H1 (cell line): ENCODE measurements around the gene PLA2R1. TPM values are rescaled to one million over a fixed set of nuclear protein-coding genes. Genes with fewer than 3 reads are reported as not detected.

ENCODE experiments used
- CTCF ChIA-PET: fragments of 300-600 bp; sonication (Branson Sonifier 250); formaldehyde crosslinking; loops from one replicate; lab custom pipeline; 2021; ENCODE audit not compliant: partially characterized antibody; lab: Charles Lee
- POLR2A ChIA-PET: fragments of 300-600 bp; sonication (Branson Sonifier 250); formaldehyde crosslinking; loops from one replicate; lab custom pipeline; 2021; ENCODE audit warnings: inconsistent platforms; ENCODE audit not compliant: partially characterized antibody; lab: Charles Lee
- DNase-seq, 2 experiments: peaks; one replicate each; pipeline versions ENCODE4 v3.0.0 to v3.0.0-alpha.2; 2010 to 2022; ENCODE audit warnings: low spot score in 2 of 2, low read depth in 1 of 2, mixed read lengths in 1 of 2
- FAIRE-seq: peaks from 2 replicates; lab custom pipeline; 2011; peaks lifted over from hg19 to GRCh38; lab: Jason Lieb, UNC
- H2AFZ ChIP-seq: 2 replicates; pipeline ENCODE4 v1.8.1; 2012; ENCODE audit warnings: low read length, inconsistent platforms
- H2AK5ac ChIP-seq: 2 replicates; pipeline ENCODE4 v1.6.1; 2013; ENCODE audit warnings: low read depth, low read length
- H2BK120ac ChIP-seq: replicated peaks from 2 replicates; pipeline ENCODE3; 2013; ENCODE audit warnings: low read depth, low read length, inconsistent platforms
- H2BK12ac ChIP-seq: 2 replicates; pipeline ENCODE4 v1.6.1; 2013; ENCODE audit warnings: low read depth, low read length
- H2BK15ac ChIP-seq: 2 replicates; pipeline ENCODE4 v1.6.1; 2013; ENCODE audit warnings: low read length
- H2BK20ac ChIP-seq: 2 replicates; pipeline ENCODE4 v1.6.1; 2013; ENCODE audit warnings: low read length
- H2BK5ac ChIP-seq: 2 replicates; pipeline ENCODE4 v1.6.1; 2013; ENCODE audit warnings: low read depth, low read length
- H3K14ac ChIP-seq: 2 replicates; pipeline ENCODE4 v1.6.1; 2013; ENCODE audit warnings: inconsistent platforms; ENCODE audit not compliant: insufficient read length
- H3K18ac ChIP-seq: 2 replicates; pipeline ENCODE4 v1.6.1; 2013; ENCODE audit warnings: low read length; ENCODE audit errors: extremely low read depth
- H3K23ac ChIP-seq: 2 replicates; pipeline ENCODE4 v1.6.1; 2013; ENCODE audit warnings: inconsistent platforms; ENCODE audit not compliant: insufficient read length
- H3K23me2 ChIP-seq: 2 replicates; pipeline ENCODE4 v1.6.1; 2013; ENCODE audit warnings: low read depth, low read length
- H3K27ac ChIP-seq: 2 replicates; pipeline ENCODE4 v1.6.1; 2011; ENCODE audit warnings: low read depth, low read length, inconsistent platforms
- H3K27me3 ChIP-seq, 4 experiments: replicated peaks in 1 of 4; 1 replicate in 1 of 4; 2 replicates in 3 of 4; pipeline versions ENCODE4 v1.6.1 to v1.8.1; 2011 to 2013; ENCODE audit warnings: low read length in 3 of 4, mild to moderate bottlenecking in 3 of 4, inconsistent platforms in 2 of 4, mixed read lengths in 2 of 4, moderate library complexity in 1 of 4; ENCODE audit not compliant: control insufficient read depth in 3 of 4, insufficient read depth in 3 of 4; ENCODE audit errors: extremely low read depth in 1 of 4
- H3K36me3 ChIP-seq, 4 experiments: 2 replicates each; pipeline versions ENCODE4 v1.6.1 to v1.8.1; 2011 to 2013; ENCODE audit warnings: mild to moderate bottlenecking in 4 of 4, low read length in 3 of 4, moderate library complexity in 2 of 4, control low read depth in 1 of 4, inconsistent platforms in 1 of 4; ENCODE audit not compliant: insufficient read depth in 4 of 4, control insufficient read depth in 2 of 4
- H3K4ac ChIP-seq: replicated peaks from 2 replicates; pipeline ENCODE3; 2013; ENCODE audit warnings: low read length, low read depth, mixed read lengths, inconsistent platforms; ENCODE audit not compliant: insufficient read length
- H3K4me1 ChIP-seq, 4 experiments: replicated peaks in 1 of 4; 1 replicate in 1 of 4; 2 replicates in 3 of 4; pipeline versions ENCODE4 v1.6.1 to v1.8.1; 2011 to 2013; ENCODE audit warnings: low read length in 3 of 4, inconsistent platforms in 2 of 4, mixed read lengths in 1 of 4; ENCODE audit not compliant: insufficient read depth in 4 of 4, control insufficient read depth in 3 of 4
- H3K4me2 ChIP-seq, 2 experiments: 2 replicates each; pipeline versions ENCODE4 v1.6.1 to v1.8.1; 2011 to 2013; ENCODE audit warnings: low read depth in 2 of 2, low read length in 2 of 2, control low read depth in 1 of 2, inconsistent platforms in 1 of 2, mild to moderate bottlenecking in 1 of 2; ENCODE audit not compliant: insufficient read depth in 1 of 2
- H3K4me3 ChIP-seq, 4 experiments: fragments of 200-600, 300-600 bp in 1 of 4; sonication (generic), shearing (Covaris generic), sonication (Bioruptor Twin) in 1 of 4; 2 replicates each; pipeline versions ENCODE4 v1.5.1 to v1.8.1; 2011 to 2016; ENCODE audit warnings: low read length in 4 of 4, low read depth in 3 of 4, control low read depth in 2 of 4, inconsistent platforms in 2 of 4, mild to moderate bottlenecking in 2 of 4, mixed read lengths in 1 of 4, moderate library complexity in 1 of 4; ENCODE audit not compliant: insufficient read depth in 2 of 4; ENCODE audit errors: extremely low read depth in 1 of 4
- H3K56ac ChIP-seq: replicated peaks from 2 replicates; pipeline ENCODE3; 2013; ENCODE audit warnings: low read depth, mild to moderate bottlenecking, mixed read lengths, low read length, inconsistent platforms; ENCODE audit not compliant: insufficient read length
- H3K79me1 ChIP-seq: 2 replicates; pipeline ENCODE4 v1.6.1; 2013; ENCODE audit warnings: low read depth, low read length, control low read depth
- H3K79me2 ChIP-seq, 2 experiments: 2 replicates each; pipeline versions ENCODE4 v1.6.1 to v1.8.1; 2012 to 2013; ENCODE audit warnings: low read length in 2 of 2, mild to moderate bottlenecking in 2 of 2, inconsistent platforms in 1 of 2; ENCODE audit not compliant: insufficient read depth in 2 of 2, control insufficient read depth in 1 of 2
- H3K9ac ChIP-seq, 4 experiments: replicated peaks in 1 of 4; 1 replicate in 1 of 4; 2 replicates in 3 of 4; pipeline versions ENCODE4 v1.6.1 to v1.8.1; 2011 to 2013; ENCODE audit warnings: low read depth in 3 of 4, low read length in 3 of 4, control low read depth in 2 of 4, mild to moderate bottlenecking in 2 of 4, moderate library complexity in 2 of 4, inconsistent platforms in 1 of 4; ENCODE audit errors: extremely low read depth in 1 of 4
- H3K9me3 ChIP-seq, 2 experiments: 2 replicates each; pipeline versions ENCODE4 v1.6.1 to v1.8.1; 2012 to 2013; ENCODE audit warnings: mild to moderate bottlenecking in 2 of 2, moderate library complexity in 2 of 2, control low read depth in 1 of 2, inconsistent platforms in 1 of 2, low read depth in 1 of 2, low read length in 1 of 2, mixed read lengths in 1 of 2; ENCODE audit not compliant: insufficient read depth in 2 of 2
- H4K20me1 ChIP-seq, 2 experiments: replicated peaks in 1 of 2; 2 replicates each; pipeline versions ENCODE3 to v1.8.1; 2011 to 2013; ENCODE audit warnings: inconsistent platforms in 2 of 2, low read length in 2 of 2, mild to moderate bottlenecking in 1 of 2; ENCODE audit not compliant: insufficient read depth in 2 of 2, control insufficient read depth in 1 of 2
- H4K5ac ChIP-seq: 2 replicates; pipeline ENCODE4 v1.6.1; 2013; ENCODE audit warnings: low read length, low read depth, mixed read lengths, inconsistent platforms; ENCODE audit not compliant: insufficient read length
- H4K8ac ChIP-seq: 2 replicates; pipeline ENCODE4 v1.8.0; 2013; ENCODE audit warnings: mild to moderate bottlenecking, moderate library complexity, low read length, inconsistent platforms; ENCODE audit not compliant: insufficient read depth; ENCODE audit errors: extremely low read depth
- H4K91ac ChIP-seq: replicated peaks from 2 replicates; pipeline ENCODE3; 2013; ENCODE audit warnings: low read length, mixed read lengths, inconsistent platforms; ENCODE audit not compliant: insufficient read length
- ASH2L ChIP-seq: fragments of 200-600, 300-600 bp; sonication (generic); IDR thresholded peaks from one replicate; pipeline ENCODE4 v1.7.1; 2017; ENCODE audit warnings: low read length
- CBX5 ChIP-seq: fragments of 300-800, 300-1000 bp; sonication (generic); IDR thresholded peaks from 2 replicates; pipeline ENCODE4 v1.7.1; 2016; ENCODE audit warnings: antibody characterized with exemption, low read length, low read depth
- CHD1 ChIP-seq: IDR thresholded peaks from 2 replicates; pipeline ENCODE4 v1.6.1; 2012; ENCODE audit warnings: low read depth, low read length, improper control_type of control experiment
- EP300 ChIP-seq, 2 experiments: IDR thresholded peaks; 1 replicate in 1 of 2; 2 replicates in 1 of 2; pipeline ENCODE4 v1.6.1; 2011 to 2012; ENCODE audit warnings: low read depth in 2 of 2, low read length in 2 of 2, mild to moderate bottlenecking in 2 of 2, borderline replicate concordance in 1 of 2, inconsistent platforms in 1 of 2, moderate library complexity in 1 of 2
- JUND ChIP-seq: IDR thresholded peaks from 2 replicates; pipeline ENCODE4 v1.6.1; 2011; ENCODE audit warnings: mild to moderate bottlenecking, improper control_type of control experiment, low read length
- KDM4A ChIP-seq: IDR thresholded peaks from one replicate; pipeline ENCODE4 v1.7.1; 2012; ENCODE audit warnings: low read depth, mild to moderate bottlenecking, moderate library complexity, low read length, inconsistent platforms; ENCODE audit not compliant: severe bottlenecking
- NRF1 ChIP-seq: IDR thresholded peaks from 2 replicates; pipeline ENCODE4 v1.6.1; 2011; ENCODE audit warnings: mild to moderate bottlenecking, low read depth, low read length, improper control_type of control experiment
- POLR2A ChIP-seq, 2 experiments: IDR thresholded peaks; 1 replicate in 1 of 2; 2 replicates in 1 of 2; pipeline ENCODE4 v1.6.1; 2011; ENCODE audit warnings: low read depth in 2 of 2, low read length in 2 of 2, mild to moderate bottlenecking in 2 of 2; ENCODE audit errors: control extremely low read depth in 1 of 2
- POU5F1 ChIP-seq: IDR thresholded peaks from 2 replicates; pipeline ENCODE4 v1.6.1; 2011; ENCODE audit warnings: low read depth, mild to moderate bottlenecking, low read length, moderate library complexity
- SRF ChIP-seq: IDR thresholded peaks from 2 replicates; pipeline ENCODE4 v1.6.1; 2011; ENCODE audit warnings: mild to moderate bottlenecking, low read depth, low read length, moderate library complexity
- TAF7 ChIP-seq: optimal IDR thresholded peaks from 2 replicates; pipeline ENCODE3; 2011; ENCODE audit warnings: low read depth, mild to moderate bottlenecking, inconsistent platforms, low read length, moderate library complexity, borderline replicate concordance
- TEAD4 ChIP-seq: IDR thresholded peaks from 2 replicates; pipeline ENCODE4 v1.6.1; 2012; ENCODE audit warnings: low read depth, low read length, inconsistent platforms, mixed read lengths
- WGBS, 2 experiments: shearing (Covaris generic) in 1 of 2; methylation state at CpG; one replicate each; pipeline versions ENCODE4 v1.1.6 to v1.1.7; 2013 to 2015; ENCODE audit warnings: low lambda C conversion rate in 2 of 2, mixed read lengths in 2 of 2, inconsistent platforms in 1 of 2, low coverage in 1 of 2, missing lambda C conversion rate in 1 of 2; ENCODE audit not compliant: insufficient replicate concordance in 2 of 2, insufficient coverage in 1 of 2, insufficient read length in 1 of 2; ENCODE audit errors: extremely low coverage in 1 of 2, missing lambda C conversion rate in 1 of 2; 5-methylcytosine and 5-hydroxymethylcytosine counted together
- polyA plus RNA-seq, 7 experiments: library from polyadenylated mRNA; depleted of rRNA in 3 of 7; stranded (reverse) in 5 of 7; unstranded in 2 of 7; fragments of >200 nt in 5 of 7; fragments of 200-250 nt in 2 of 7; gene quantifications; 1 replicate in 5 of 7; 2 replicates in 1 of 7; 4 replicates in 1 of 7; pipeline versions ENCODE4 v1.2.1 to v1.2.3, GENCODE V29; 2011 to 2013; ENCODE audit warnings: missing spikeins in 2 of 7, mixed read lengths in 2 of 7
- total RNA-seq: library from RNA; stranded (reverse); fragmentation: NEBNext Ultra II Directional; extraction: Animal tissue kit (Norgen Biotek cat#: 25700); gene quantifications from 2 replicates; pipeline ENCODE4 v1.2.1, GENCODE V29; 2021

PLA2R1 gene
- total and polyA plus RNA-seq, 2 of the 8 experiments (the other 6 are each of a cell fraction or from before 2014, with no cell fraction given) = 0.65 to 1.5 TPM

- Histone ChIP-seq H2BK15ac (no peak overlapping the region), H3K27me3 (no peaks in the 10 kb centered on the region), H2BK20ac (no peak overlapping the region), H3K9me3 (peaks cover 0 to 5% of the 10 kb centered on the region in 2 experiments; a peak in 2 of 4 replicates), H4K20me1 (no peaks in the 10 kb centered on the region), H2BK120ac (no peak overlapping the region), H3K4me2 (no peak overlapping the region), H3K9ac (no peak overlapping the region), H4K5ac (no peak overlapping the region), H3K18ac (no peak overlapping the region), H4K8ac (no peak overlapping the region), H3K79me2 (no peaks in the 10 kb centered on the region), H4K91ac (no peak overlapping the region), H2AK5ac (no peak overlapping the region), H3K56ac (no peak overlapping the region), H2BK5ac (no peak overlapping the region), H3K36me3 (no peaks in the 10 kb centered on the region), H3K4me1 (no peaks in the 10 kb centered on the region; a peak in 1 of 7 replicates), H2BK12ac (no peak overlapping the region), H3K23ac (no peak overlapping the region), H2AFZ (no peak overlapping the region), H3K4ac (no peak overlapping the region), H3K23me2 (no peaks in the 10 kb centered on the region), H3K27ac (no peak overlapping the region), H3K14ac (no peak overlapping the region), H3K4me3 (no peak overlapping the region), H3K79me1 (no peaks in the 10 kb centered on the region)
- TF ChIP-seq POU5F1 = no peak
- TF ChIP-seq SRF = no peak
- no peak for TF ChIP-seq POLR2A (IDR thresholded peaks at IDR 0.05; ENCODE audit: control extremely low read depth in 1 of 2, low read depth in 2 of 2, low read length in 2 of 2)
- TF ChIP-seq EP300 (IDR thresholded peaks at IDR 0.05; ENCODE audit: borderline replicate concordance in 1 of 2, low read depth in 2 of 2, low read length in 2 of 2) = no peak
- TF ChIP-seq KDM4A = no peak
- no peak for TF ChIP-seq NRF1
- no peak for TF ChIP-seq JUND
- no peak for TF ChIP-seq TEAD4
- TF ChIP-seq ASH2L = no peak
- no peak for TF ChIP-seq CHD1
- no peak for TF ChIP-seq CBX5
- TF ChIP-seq TAF7 = no peak
- no peak for FAIRE-seq
- DNase-seq = no peak
- ChIA-PET CTCF (interaction anchor here (1.5 kb wide), 1 partner anchor 23 kb away, joined by 3 read pairs; no protein-coding TSS in a partner anchor), POLR2A (no interaction called here)
- 88% methylated on average over 2 of the region's 2 CpGs; no CpG with 5 or more reads in 1 of the 2 experiments for WGBS, 2 experiments
These were observed 42.9 kb downstream of the PLA2R1 start for GRCh38 chr2:160019374-160020090.
